ENCODE results near the gene DCXR. TPM values are rescaled to one million over a fixed set of nuclear protein-coding genes. Genes with fewer than 3 reads are reported as not detected.
A peak's percentile ranks its signal among the peaks of the same experiment; 100 is the strongest.

Gene DCXR
- total and polyA plus RNA-seq, 2 of the 4 experiments (the other 2 are of a cell fraction) = 36.6 to 139 TPM

DNA sequence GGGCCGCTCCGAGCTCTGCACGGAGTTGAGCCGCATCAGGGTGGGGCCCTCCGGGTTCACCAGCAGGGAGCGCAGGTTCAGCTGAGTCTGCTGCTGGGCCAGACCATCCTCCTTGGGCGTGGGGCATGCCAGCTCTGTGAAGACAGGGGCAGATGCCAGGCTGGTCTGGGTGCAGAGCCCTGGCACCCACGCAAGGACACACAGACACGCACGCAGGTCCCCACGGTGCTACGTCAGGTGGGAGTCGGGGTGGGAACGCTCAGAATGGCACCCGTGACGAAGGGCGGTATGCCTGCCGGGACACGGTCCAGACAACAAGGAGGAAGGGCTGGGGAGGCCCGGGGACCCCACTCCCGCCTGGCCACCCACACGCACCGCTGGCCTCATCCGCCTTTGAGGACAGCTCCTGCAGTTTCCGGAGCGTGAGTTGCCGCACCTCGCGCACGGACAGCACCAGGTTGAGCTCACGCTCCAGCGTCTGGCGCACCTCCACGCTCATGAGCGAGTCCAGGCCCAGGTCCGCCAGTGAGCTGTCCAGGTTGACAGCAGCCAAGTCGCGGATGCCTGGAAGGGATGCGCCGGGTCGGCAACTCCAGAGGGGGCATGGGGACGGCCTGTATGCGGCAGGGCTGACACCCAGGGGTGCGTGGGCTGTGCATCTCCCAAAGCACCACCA, 43.4 kb upstream of the DCXR start:
- TF ChIP-seq CTCF (conservative IDR thresholded peaks at IDR 0.05; ENCODE audit: low read depth, low read length) (no peak), RAD21 (IDR thresholded peaks at IDR 0.05; ENCODE audit: low read length) (no peak), MXI1 (IDR thresholded peaks at IDR 0.05; ENCODE audit: borderline replicate concordance, low read depth, low read length) (no peak), MAZ (IDR thresholded peaks at IDR 0.05; ENCODE audit: borderline replicate concordance, low read depth, low read length) (no peak), RCOR1 (IDR thresholded peaks at IDR 0.05; ENCODE audit: insufficient replicate concordance, low read length) (no peak), FOS (IDR thresholded peaks at IDR 0.05; ENCODE audit: low read depth, low read length) (no peak), RFX5 (IDR thresholded peaks at IDR 0.05; ENCODE audit: low read depth, low read length) (no peak), BHLHE40 (IDR thresholded peaks at IDR 0.05; ENCODE audit: low read depth, low read length) (no peak), NFE2L2 (IDR thresholded peaks at IDR 0.05; ENCODE audit: low read depth, low read length) (no peak), SMC3 (IDR thresholded peaks at IDR 0.05; ENCODE audit: low read depth, low read length) (no peak), POLR2A (IDR thresholded peaks at IDR 0.05; ENCODE audit: low read depth, low read length) (no peak), CEBPB (IDR thresholded peaks at IDR 0.05; ENCODE audit: low read depth, low read length) (no peak), CHD1 (IDR thresholded peaks at IDR 0.05; ENCODE audit: low read depth, low read length) (no peak), MAFK (IDR thresholded peaks at IDR 0.05; ENCODE audit: low read depth, low read length) (no peak)
- TF ChIP-seq, protein P1, sequence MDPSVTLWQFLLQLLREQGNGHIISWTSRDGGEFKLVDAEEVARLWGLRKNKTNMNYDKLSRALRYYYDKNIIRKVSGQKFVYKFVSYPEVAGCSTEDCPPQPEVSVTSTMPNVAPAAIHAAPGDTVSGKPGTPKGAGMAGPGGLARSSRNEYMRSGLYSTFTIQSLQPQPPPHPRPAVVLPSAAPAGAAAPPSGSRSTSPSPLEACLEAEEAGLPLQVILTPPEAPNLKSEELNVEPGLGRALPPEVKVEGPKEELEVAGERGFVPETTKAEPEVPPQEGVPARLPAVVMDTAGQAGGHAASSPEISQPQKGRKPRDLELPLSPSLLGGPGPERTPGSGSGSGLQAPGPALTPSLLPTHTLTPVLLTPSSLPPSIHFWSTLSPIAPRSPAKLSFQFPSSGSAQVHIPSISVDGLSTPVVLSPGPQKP (IDR thresholded peaks at IDR 0.05; ENCODE audit: borderline replicate concordance, low read depth, low read length) = no peak
- TF ChIP-seq, protein P2, sequence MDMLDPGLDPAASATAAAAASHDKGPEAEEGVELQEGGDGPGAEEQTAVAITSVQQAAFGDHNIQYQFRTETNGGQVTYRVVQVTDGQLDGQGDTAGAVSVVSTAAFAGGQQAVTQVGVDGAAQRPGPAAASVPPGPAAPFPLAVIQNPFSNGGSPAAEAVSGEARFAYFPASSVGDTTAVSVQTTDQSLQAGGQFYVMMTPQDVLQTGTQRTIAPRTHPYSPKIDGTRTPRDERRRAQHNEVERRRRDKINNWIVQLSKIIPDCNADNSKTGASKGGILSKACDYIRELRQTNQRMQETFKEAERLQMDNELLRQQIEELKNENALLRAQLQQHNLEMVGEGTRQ (IDR thresholded peaks at IDR 0.05; ENCODE audit: low read depth, low read length) = no peak

More for the DNA sequence above, 43.4 kb upstream of the DCXR start:
- dilution Hi-C loops (cut with HindIII; ENCODE audit: low sequenced_read_pairs, unreplicated experiment) (no loop called here), in situ Hi-C loops (cut with MboI; ENCODE audit: low sequenced_read_pairs) (no loop called here), intact Hi-C loops (cut with micrococcal nuclease) (no loop called here)
- ATAC-seq (ENCODE audit: low read depth) = no peak
- Histone ChIP-seq H3K9me3 (ENCODE audit: control insufficient read depth, insufficient read depth, low read length) (no peaks in the 10 kb centered on the region), H3K9me1 (ENCODE audit: insufficient read depth, low read length) (no peaks in the 10 kb centered on the region), H2AK5ac (ENCODE audit: low read depth, low read length) (no peak overlapping the region), H3K23ac (ENCODE audit: low read depth, low read length) (no peak overlapping the region), H4K5ac (ENCODE audit: low read depth, low read length) (no peak overlapping the region), H3K79me1 (ENCODE audit: low read depth in 1 of 2, low read length in 2 of 2) (no peaks in the 10 kb centered on the region), H3K18ac (ENCODE audit: low read depth, low read length) (no peak overlapping the region), H2BK120ac (ENCODE audit: low read depth, low read length) (no peak overlapping the region), H3K27ac (ENCODE audit: insufficient read depth, low read length) (no peak overlapping the region), H3K4me2 (ENCODE audit: low read depth, low read length) (no peak overlapping the region), H3K4ac (ENCODE audit: low read depth, low read length) (no peak overlapping the region), H4K20me1 (ENCODE audit: insufficient read depth, low read length) (no peaks in the 10 kb centered on the region; the same call in 1 of the 2 replicates), H3K56ac (ENCODE audit: extremely low read depth, insufficient read depth, low read length) (no peak overlapping the region), H3K4me1 (ENCODE audit: control insufficient read depth, insufficient read depth, low read length) (no peaks in the 10 kb centered on the region), H3K9ac (ENCODE audit: low read depth, low read length) (no peak overlapping the region), H2BK5ac (ENCODE audit: low read depth, low read length, poor library complexity, severe bottlenecking) (no peak overlapping the region), H2BK20ac (ENCODE audit: low read depth, low read length) (no peak overlapping the region), H4K91ac (ENCODE audit: insufficient read depth, low read depth, low read length) (no peak overlapping the region), H4K8ac (ENCODE audit: low read depth in 2 of 2, low read length in 2 of 2) (no peak overlapping the region), H2AK9ac (replicated peaks; ENCODE audit: low read depth, low read length, poor library complexity) (no peak overlapping the region), H3K14ac (replicated peaks; ENCODE audit: low read depth, low read length) (no peak overlapping the region), H3K4me3 (ENCODE audit: insufficient read depth, low read depth, low read length) (no peak overlapping the region), H3K27me3 (ENCODE audit: control insufficient read depth, insufficient read depth, low read length) (no peaks in the 10 kb centered on the region), H2BK15ac (ENCODE audit: low read depth, low read length) (no peak overlapping the region), H3K36me3 (ENCODE audit: control insufficient read depth, insufficient read depth, low read length) (peaks cover 68% of the 10 kb centered on the region), H2AFZ (replicated peaks; ENCODE audit: low read length, poor library complexity) (peak overlapping the region; percentile 21)
- ChIA-PET POLR2A (ENCODE audit: unreplicated experiment) (no interaction called here), CTCF (no interaction called here)
- WGBS, 2 experiments (ENCODE audit: extremely low coverage in 2 of 2, insufficient read length in 1 of 2) = 95% methylated on average over 33 of the region's 44 CpGs; no CpG with 5 or more reads in 1 of the 2 experiments
- DNase-seq = no peak
- no TSS peak for BruUV-seq (replicated peaks)

Data from IMR-90 (cell line).